ELF-1 (cell line): ENCODE measurements around the gene RAD51B.

Source experiments
- DNase-seq: peaks from one replicate; pipeline ENCODE4 v3.0.0-alpha.2; 2016; ENCODE audit warnings: low read depth, low spot score

The RAD51B gene

GRCh38 chr14:68616221-68616902, 796.8 kb downstream of the RAD51B start:
- no peak for DNase-seq

GRCh38 chr14:68619790-68620574, 800.4 kb downstream of the RAD51B start:
- DNase-seq = peak; percentile 70

GRCh38 chr14:68621400-68622365, 802.1 kb downstream of the RAD51B start:
- DNase-seq = no peak

- no peak for DNase-seq
Observed at GRCh38 chr14:68622856-68623255, 803.3 kb downstream of the RAD51B start.

- DNase-seq = no peak
Observed at GRCh38 chr14:68623307-68623706, 803.7 kb downstream of the RAD51B start.

GRCh38 chr14:68623826-68624225, 804.2 kb downstream of the RAD51B start:
- no peak for DNase-seq

- no peak for DNase-seq
Observed at GRCh38 chr14:68624541-68625220, 805.1 kb downstream of the RAD51B start.

- DNase-seq = no peak
Observed at GRCh38 chr14:68625366-68626090, 805.9 kb downstream of the RAD51B start.

GRCh38 chr14:68626386-68626785, 806.8 kb downstream of the RAD51B start:
- no peak for DNase-seq

- DNase-seq = no peak
Observed at GRCh38 chr14:68627050-68627867, 807.7 kb downstream of the RAD51B start.

GRCh38 chr14:68627868-68628604, 808.5 kb downstream of the RAD51B start:
- DNase-seq = peak; percentile 87

- peak; percentile 89 for DNase-seq
Observed at GRCh38 chr14:68628605-68629310, 809.2 kb downstream of the RAD51B start.

- peak; percentile 59 for DNase-seq
Observed at GRCh38 chr14:68630081-68630571, 810.5 kb downstream of the RAD51B start.

GRCh38 chr14:68630611-68631393, 811.2 kb downstream of the RAD51B start:
- no peak for DNase-seq

- no peak for DNase-seq
Observed at GRCh38 chr14:68631394-68632053, 811.9 kb downstream of the RAD51B start.

- DNase-seq = no peak
Observed at GRCh38 chr14:68632054-68632895, 812.7 kb downstream of the RAD51B start.
